ENCODE measurements around the gene HJURP.

HJURP gene

DNA sequence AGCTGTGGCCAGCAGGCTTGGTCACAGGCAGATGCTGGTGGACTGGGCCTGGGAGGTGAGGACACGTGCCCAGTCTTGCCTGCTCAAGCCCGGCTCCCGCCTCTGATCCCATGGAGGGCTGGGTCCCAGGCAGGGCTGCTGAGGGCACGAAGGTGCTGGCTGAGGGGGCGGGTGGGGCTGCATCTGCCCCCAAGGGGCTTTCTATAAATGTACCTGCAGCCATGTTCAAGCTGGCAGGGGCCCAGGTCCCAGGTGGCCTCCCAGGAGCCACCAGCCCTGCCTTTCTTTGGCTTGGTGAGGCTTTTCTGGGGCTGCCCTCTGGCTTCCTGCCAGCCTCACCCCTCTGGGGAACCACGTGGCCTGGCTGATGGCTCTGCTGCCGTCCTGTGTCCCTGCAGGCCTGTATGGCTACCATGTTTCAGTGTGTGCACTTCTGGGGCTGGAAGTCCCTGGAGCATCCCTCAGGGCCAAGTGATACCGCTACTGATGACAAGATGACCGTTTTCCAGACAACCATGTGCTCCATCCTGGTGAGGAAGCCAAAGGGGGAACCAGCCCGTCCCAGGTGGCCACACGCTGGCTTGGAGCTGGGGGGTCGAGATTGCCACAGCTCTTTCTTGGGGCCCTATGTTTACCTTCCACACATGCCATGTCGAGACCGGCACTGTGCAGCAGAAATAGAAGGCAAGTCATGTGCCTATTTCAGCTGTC, 23.2 kb downstream of the HJURP start:
- DNase-seq: peak; percentile 90
- no peaks in the 10 kb centered on the region for H3K27me3 ChIP-seq
- TF ChIP-seq, protein P1, sequence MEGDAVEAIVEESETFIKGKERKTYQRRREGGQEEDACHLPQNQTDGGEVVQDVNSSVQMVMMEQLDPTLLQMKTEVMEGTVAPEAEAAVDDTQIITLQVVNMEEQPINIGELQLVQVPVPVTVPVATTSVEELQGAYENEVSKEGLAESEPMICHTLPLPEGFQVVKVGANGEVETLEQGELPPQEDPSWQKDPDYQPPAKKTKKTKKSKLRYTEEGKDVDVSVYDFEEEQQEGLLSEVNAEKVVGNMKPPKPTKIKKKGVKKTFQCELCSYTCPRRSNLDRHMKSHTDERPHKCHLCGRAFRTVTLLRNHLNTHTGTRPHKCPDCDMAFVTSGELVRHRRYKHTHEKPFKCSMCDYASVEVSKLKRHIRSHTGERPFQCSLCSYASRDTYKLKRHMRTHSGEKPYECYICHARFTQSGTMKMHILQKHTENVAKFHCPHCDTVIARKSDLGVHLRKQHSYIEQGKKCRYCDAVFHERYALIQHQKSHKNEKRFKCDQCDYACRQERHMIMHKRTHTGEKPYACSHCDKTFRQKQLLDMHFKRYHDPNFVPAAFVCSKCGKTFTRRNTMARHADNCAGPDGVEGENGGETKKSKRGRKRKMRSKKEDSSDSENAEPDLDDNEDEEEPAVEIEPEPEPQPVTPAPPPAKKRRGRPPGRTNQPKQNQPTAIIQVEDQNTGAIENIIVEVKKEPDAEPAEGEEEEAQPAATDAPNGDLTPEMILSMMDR (IDR thresholded peaks at IDR 0.05; ENCODE audit: low read depth, low read length): no peak
- peaks cover 20% of the 10 kb centered on the region for H3K36me3 ChIP-seq
- H3K4me1 ChIP-seq: peaks cover 26% of the 10 kb centered on the region
- no peak overlapping the region for H3K4me3 ChIP-seq (ENCODE audit: low read depth, low read length)
- H3K9me3 ChIP-seq: no peaks in the 10 kb centered on the region

- TF ChIP-seq, protein P1 (IDR thresholded peaks at IDR 0.05; ENCODE audit: low read depth, low read length): no peak
- Histone ChIP-seq H3K36me3 (peaks cover 11% of the 10 kb centered on the region), H3K4me3 (ENCODE audit: low read depth, low read length) (no peak overlapping the region), H3K27me3 (no peaks in the 10 kb centered on the region), H3K9me3 (no peaks in the 10 kb centered on the region), H3K4me1 (peaks cover 26% of the 10 kb centered on the region)
- DNase-seq: no peak
These were observed 24.1 kb downstream of the HJURP start for GRCh38 chr2:233830111-233830802.

- H3K4me3 ChIP-seq (ENCODE audit: low read depth, low read length): no peak overlapping the region
- peaks cover 26% of the 10 kb centered on the region for H3K4me1 ChIP-seq
- H3K36me3 ChIP-seq: peaks cover 5% of the 10 kb centered on the region
- DNase-seq: no peak
- TF ChIP-seq, protein P1 (IDR thresholded peaks at IDR 0.05; ENCODE audit: low read depth, low read length): no peak
- H3K27me3 ChIP-seq: no peaks in the 10 kb centered on the region
- no peaks in the 10 kb centered on the region for H3K9me3 ChIP-seq
These were observed 24.9 kb downstream of the HJURP start for GRCh38 chr2:233829193-233830110.

DNA sequence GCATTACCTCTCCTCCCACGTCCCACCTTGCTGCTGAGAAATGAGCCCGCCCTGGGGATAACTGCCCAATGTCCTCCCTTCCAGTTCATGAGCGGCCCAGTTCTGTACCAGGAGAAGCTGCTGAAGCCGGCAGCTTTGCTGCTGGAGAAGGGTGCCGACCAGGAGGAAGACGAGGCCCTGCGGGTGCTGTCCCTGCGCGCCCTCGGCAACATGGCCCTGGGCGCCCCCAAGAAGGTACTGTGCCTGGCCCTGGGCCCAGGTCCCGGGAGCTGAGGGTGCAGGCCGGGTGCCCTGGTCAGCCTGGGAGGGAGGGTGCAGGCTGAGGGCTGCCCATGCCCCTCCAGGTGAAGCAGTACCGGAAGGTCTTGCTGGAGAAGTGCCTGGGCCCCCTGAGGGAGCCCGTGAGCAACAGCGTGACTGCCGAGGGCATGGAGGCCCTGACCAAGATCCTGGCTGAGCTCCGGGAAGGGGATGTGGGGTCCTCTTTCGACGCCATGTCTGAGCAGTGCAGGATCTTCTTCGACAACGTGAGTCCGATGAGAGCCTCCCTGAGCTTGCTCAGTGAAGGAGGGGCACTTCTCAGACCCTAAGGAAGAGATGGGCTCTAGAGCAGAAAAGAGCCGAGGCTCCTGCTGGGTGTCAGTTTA, 25.7 kb downstream of the HJURP start:
- H3K36me3 ChIP-seq: no peaks in the 10 kb centered on the region
- TF ChIP-seq, protein P1 (IDR thresholded peaks at IDR 0.05; ENCODE audit: low read depth, low read length): no peak
- DNase-seq: no peak
- H3K27me3 ChIP-seq: no peaks in the 10 kb centered on the region
- H3K4me1 ChIP-seq: peaks cover 24% of the 10 kb centered on the region
- no peaks in the 10 kb centered on the region for H3K9me3 ChIP-seq
- no peak overlapping the region for H3K4me3 ChIP-seq (ENCODE audit: low read depth, low read length)

DNA sequence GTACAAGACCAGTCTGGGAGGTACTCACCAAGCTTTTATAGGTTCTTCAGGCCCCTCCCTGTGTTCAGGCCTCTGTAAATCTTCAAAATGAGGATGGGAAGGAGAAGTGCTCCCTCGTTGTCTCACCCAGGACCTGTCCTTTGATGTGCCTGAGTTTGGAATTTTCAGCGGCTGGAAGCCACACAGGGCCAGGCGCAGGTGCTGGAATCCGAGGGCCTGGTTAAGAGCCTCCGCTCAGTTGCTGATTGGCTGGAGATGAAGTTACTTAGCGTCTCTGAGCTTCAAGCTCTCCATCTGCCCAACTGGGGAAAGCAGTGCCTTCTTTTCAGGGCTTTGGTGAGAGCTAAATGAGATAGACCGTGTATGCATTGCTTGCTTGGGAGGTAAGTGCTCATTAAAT, 30.0 kb downstream of the HJURP start:
- H3K4me3 ChIP-seq (ENCODE audit: low read depth, low read length): no peak overlapping the region

More for the DNA sequence above, 30.0 kb downstream of the HJURP start:
- no peak for DNase-seq
- Histone ChIP-seq H3K4me1 (no peaks in the 10 kb centered on the region), H3K36me3 (no peaks in the 10 kb centered on the region), H3K9me3 (no peaks in the 10 kb centered on the region), H3K27me3 (no peaks in the 10 kb centered on the region)
- TF ChIP-seq, protein P1 (IDR thresholded peaks at IDR 0.05; ENCODE audit: low read depth, low read length): no peak
